GM19035 (cell line): ENCODE measurements around the gene RIMBP3C.
"Not testable (repeated sequence)": the region's sequence is repeated elsewhere in the genome, so short reads cannot be mapped to it uniquely, and the experiment has no call there.

Experiments used
- ATAC-seq: cut with Tn5 transposase; IDR thresholded peaks from one replicate; pipeline ENCODE4 v1.9.1; 2021; ENCODE audit not compliant: unreplicated experiment

RIMBP3C gene

DNA sequence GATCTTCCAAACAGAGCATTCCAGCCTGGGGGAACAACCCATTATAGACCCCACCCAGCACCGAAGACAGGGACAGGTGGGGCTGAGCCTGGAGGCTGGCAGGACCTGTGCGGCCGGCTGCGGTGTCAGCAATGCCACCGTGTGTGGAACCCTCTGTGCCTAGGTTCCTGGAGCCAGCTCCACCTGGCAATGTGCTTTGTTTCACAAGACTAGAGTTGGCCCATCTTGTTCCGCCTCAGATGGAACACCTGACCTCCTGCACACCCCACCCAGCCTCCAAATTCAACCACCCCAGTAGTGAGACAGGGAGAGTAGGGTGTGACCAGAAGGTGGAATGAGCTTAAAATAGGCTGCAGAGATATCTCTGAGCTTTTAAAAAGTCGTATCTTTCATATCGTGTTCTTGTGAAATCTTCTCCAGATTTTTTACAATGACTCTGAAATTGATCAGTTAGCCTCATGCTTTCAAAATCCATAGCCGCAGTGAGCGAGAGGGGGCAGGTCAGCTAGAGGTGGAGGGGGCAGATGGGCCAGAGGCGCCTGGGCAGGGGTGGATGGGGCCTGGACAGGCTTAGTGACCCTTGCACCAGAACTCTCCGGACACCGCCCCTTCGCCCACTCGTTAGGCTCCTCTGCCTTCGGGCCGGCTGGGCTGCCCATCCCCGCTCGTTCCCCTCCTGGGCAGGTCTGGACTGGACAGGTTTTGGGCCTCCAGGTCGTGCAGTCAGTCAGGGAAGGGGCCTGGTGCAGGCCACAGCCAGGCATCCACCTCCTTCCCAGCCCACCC is 18.2 kb downstream of the RIMBP3C start:
- not testable (repeated sequence) for ATAC-seq

DNA sequence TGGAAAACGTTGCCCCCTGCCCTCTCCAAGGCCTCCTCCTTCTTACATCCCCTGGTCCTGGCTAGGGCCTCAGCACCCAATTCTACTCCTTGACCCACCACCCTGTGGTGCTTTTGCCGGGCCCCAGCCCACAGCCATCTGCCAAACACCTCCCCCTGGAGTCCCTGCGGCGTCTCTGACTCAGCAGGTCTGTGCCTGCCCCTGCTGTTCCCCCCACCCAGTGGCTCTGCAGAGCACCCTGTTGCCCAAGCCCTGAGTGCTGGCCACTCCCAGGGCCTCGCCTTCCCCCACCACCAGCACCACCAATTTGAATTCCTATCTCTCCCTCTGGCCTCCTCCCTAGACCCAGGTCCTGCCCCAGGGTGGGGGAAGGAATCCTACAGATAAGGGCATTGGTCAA is 19.7 kb downstream of the RIMBP3C start:
- ATAC-seq: not testable (repeated sequence)

DNA sequence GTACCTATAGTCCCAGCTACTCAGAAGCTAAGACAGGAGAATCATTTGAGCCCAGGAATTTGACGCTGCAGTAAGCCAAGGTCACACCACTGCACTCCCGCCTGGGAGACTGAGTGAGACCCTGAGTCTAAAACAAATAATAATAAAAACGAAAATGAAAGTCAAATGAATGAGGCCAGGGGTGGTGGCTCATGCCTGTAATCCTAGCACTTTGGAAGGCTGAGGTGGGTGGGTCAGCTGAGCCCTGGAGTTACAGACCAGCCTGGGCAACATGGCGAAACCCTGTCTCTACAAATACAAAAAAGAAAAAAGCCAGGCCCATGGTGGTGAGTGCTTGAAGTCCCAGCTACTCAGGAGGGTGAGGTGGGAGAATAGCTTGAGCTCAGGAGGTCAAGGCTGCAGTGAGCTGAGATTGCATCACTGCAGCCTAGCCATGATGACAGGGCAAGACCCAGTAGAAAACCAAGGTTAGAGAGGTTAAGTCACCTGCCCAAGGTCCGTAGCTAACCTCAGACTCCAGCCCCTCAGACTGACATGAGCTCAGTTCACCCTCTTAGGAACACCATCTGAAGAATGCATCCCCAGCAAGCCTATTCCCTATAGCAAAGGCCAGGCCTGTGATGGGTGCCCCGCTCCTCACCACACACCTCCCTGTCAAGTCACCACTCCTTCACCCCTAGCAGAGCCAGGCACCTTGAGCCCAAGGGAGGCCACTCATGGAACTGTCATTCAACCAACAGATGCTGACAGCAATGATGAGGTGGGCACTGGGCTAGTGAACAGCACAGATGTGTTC is 24.4 kb downstream of the RIMBP3C start:
- ATAC-seq: not testable (repeated sequence)

DNA sequence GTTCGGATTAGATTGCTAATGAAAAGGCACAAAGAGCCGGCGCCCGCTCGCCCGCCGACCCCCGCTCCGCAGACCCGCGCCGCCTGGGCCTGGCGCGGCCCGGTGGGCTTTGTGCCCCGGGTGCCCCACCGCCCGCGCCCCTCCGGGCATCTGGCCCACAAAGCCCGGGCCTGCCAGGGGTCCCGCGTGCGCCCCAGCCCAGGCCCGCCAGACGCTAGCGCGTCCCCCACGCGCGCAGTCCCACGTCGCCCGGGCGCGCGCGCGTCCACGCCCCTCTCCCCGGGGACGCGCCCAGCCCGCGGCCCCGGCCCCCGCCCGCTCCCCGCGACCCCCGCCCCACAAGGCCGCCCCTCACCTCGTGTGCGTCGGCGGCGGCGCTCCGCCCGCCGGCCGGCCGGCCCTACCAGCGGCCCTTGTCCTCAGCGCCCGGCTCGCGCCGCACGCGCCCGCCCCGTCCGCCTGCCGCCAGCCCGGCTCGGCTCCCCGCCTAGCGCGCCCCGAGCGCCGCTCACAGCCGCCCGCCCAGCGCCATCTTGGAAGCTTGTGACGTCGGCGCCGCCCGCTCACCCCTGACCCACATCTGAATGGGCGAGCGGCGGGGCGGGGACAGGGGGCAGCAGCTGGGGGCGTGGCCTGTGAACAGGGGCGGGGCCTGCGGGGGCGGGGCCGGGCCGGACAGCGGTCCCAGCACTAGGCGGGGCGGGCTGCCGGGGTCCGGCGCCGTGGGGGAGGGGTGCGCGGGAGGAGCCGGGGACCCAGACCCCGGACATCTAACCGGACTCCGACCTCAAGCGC is 34.1 kb downstream of the RIMBP3C start:
- ATAC-seq: peak; percentile 80

DNA sequence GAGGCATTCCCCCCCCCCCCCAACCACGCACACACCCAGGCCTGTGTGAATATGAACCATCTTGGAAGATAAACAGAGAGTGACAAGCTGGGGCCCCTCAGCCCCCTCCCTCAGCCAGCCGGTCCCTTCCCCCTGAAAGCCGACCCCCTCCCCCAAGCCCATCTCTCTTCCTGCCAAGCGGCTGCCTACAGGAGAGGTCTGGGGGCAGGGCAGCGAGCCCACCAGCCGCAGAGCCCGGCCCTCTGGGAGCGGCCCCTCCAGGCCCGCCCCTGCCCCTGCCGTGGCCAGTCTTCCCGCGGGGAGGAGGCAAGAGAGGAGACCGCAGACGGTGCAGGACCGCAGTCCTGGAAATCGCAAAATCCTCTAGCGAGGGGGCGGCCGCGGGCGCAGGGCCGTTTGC is 34.7 kb downstream of the RIMBP3C start:
- ATAC-seq: not testable (repeated sequence)

GRCh38 chr22:21515234-21515633 is 36.0 kb downstream of the RIMBP3C start:
- not testable (repeated sequence) for ATAC-seq

DNA sequence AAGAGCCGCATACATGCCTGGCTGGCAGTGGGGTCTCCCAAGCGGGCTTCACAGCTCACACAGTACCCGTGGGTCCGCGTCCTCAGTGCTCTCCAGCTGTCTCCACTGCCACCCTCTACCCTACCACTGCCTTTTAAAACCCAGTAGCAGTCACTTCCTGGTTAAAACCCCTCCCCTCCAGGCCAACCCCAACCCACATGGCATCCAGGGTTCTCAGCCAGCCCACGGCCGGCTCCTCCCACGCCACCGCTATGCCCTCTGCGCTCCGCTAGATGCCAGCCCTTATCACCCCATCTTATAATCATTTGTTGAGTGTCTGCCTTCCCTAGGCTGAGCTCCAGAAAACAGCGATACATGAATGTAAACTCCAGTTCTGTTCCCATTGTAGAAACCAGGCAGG is 37.1 kb downstream of the RIMBP3C start:
- ATAC-seq: not testable (repeated sequence)

DNA sequence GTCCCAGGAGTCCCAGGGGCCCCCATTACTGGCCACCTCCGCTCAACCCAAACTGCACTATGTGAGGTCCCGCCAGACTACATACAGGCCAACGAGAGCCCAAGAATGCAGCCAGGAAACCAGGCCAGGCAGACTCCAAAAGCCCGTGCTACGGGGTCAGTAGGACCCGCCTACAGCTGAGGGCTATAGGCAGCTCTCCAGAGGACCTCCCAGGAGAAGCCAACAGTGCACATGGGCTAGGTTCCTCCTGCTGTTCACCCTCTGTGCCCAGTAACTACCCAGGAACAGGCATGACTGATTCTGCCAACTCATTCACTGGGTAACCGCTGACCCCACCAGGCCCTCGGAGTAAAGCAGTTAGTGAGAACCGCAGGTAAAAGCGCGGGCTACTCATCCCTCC is 39.2 kb downstream of the RIMBP3C start:
- ATAC-seq: not testable (repeated sequence)

DNA sequence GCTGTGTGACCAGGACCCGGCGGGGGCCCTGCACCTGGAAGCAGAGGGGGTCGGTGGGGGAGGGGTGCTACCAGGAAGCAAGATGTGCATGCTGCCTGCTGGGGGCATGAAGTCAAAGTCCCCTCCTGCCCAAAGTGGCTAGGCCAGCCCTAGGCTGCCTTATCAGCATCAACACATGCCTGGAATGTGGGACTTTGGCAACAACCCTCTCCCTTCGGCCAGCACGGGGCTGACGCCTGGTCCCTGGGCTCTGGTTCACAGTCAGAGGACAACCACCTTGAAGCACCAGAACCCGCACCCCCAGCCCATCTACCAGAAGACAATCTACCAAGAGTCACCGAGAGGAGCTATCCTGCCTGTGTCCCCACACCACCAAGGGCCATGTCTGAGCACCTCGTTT is 40.9 kb downstream of the RIMBP3C start:
- not testable (repeated sequence) for ATAC-seq

DNA sequence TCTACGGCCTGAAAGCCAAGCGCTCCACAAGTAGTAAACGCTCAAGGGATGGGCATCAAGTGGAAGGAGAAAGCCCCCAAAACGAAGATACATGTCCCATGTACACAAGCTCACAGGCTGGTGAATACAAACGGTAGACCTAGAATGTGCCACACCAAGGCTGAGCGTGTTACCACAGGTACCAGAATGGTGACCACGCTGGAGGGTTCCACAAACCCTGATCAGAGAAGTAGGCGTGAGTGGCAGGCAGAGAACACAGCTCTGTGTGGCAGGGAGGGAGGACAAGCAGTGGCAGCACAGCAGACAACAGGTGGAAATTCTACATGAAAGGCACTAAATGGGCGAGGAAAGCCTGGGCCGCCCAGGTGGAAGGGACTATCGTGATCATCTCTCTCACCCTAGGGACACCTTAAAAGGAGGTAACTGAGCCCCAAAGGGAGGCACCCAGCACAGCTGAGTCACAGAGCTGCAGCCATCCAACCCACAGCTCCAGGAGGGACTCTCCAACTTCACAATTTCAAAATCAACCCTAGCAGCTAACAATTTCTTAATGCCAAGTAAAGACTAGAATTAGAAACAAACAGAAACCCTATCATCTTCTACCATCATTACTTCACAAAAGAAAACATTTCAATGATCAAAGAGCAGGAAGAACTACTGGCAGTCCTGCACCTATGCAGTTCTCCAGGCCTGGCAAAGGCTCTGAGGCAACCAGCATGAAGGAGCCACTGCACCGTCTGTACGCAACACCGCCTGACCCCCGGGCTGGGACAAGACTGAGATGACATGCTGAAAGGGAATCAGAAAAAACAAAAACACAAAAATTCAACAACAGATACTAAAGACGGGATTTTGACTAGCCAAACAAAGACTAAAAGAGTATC is 51.4 kb downstream of the RIMBP3C start:
- not testable (repeated sequence) for ATAC-seq

DNA sequence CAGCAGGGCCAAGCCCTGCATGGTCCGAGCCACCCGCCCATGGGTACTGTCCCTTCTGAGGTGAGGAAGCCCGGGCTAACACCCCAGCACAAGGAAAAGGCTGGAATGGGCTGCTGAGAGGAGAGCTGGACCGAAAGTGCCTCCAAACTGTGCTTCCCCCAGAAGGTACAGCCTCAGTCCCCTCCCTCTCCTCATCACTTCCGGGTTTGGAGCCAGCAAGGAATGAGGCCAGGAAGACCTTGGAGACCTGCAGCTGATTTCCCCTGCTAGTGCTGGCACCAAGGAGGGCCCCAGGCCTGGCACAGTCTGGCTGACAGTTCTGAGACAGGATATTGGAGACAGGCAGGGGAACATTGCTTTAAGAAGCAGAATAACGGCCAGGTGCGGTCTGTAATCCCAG is 52.8 kb downstream of the RIMBP3C start:
- not testable (repeated sequence) for ATAC-seq

- ATAC-seq: not testable (repeated sequence)
These were observed 53.3 kb downstream of the RIMBP3C start for GRCh38 chr22:21497984-21498383.
